Large intestine (tissue), 3 donors: ENCODE measurements around the gene GRM5. TPM values are rescaled to one million over a fixed set of nuclear protein-coding genes. Genes with fewer than 3 reads are reported as not detected.
"Not testable (repeated sequence)": the region's sequence is repeated elsewhere in the genome, so short reads cannot be mapped to it uniquely, and the experiment has no call there.

Source experiments
- DNase-seq, 2 donors: peaks; one replicate each; pipeline versions ENCODE4 v3.0.0 to v3.0.0-alpha.2; 2013
- H3K27ac ChIP-seq: one replicate; pipeline ENCODE4 v1.5.1; 2013; ENCODE audit warnings: low read length
- H3K27me3 ChIP-seq: 2 replicates; pipeline ENCODE4 v1.6.1; 2013; ENCODE audit warnings: low read length; ENCODE audit not compliant: control insufficient read depth, insufficient read depth
- H3K36me3 ChIP-seq: 2 replicates; pipeline ENCODE4 v1.6.1; 2013; ENCODE audit warnings: low read length; ENCODE audit not compliant: control insufficient read depth, insufficient read depth
- H3K4me1 ChIP-seq: one replicate; pipeline ENCODE4 v1.6.1; 2013; ENCODE audit warnings: low read length; ENCODE audit not compliant: control insufficient read depth, insufficient read depth
- H3K4me3 ChIP-seq: one replicate; pipeline ENCODE4 v1.5.1; 2013; ENCODE audit warnings: low read length
- H3K9me3 ChIP-seq: one replicate; pipeline ENCODE4 v1.6.1; 2013; ENCODE audit warnings: mild to moderate bottlenecking, low read depth, low read length, moderate library complexity; ENCODE audit not compliant: control insufficient read depth
- WGBS: methylation state at CpG from one replicate; pipeline ENCODE4 v1.1.5; 2013; ENCODE audit warnings: low lambda C conversion rate; ENCODE audit not compliant: insufficient coverage; 5-methylcytosine and 5-hydroxymethylcytosine counted together
- polyA plus RNA-seq: library from polyadenylated mRNA; unstranded; fragments of 120-200 nt; gene quantifications from one replicate; pipeline ENCODE4 v1.2.1, GENCODE V29; 2013

Gene GRM5
- polyA plus RNA-seq, 1 donor: 0.06 TPM

DNA sequence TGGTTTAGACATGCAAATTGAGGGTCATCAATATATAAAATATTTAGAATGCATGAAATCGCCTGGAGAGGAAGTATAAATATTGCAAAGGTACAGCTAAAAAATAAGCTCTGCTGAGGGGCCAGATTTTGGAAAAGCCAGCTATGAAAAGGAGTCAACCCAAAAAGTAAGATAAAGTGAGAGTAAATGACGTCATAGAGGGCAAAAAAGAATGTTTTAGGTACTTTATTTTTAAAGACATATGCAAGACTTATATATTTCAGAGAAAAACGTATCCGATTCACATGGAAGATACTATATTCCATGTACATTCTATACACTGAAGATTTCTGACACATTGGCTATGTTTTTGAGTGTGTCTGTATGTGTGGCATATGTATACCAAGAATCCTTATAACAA, 13.6 kb downstream of the GRM5 start:
- H3K27ac ChIP-seq: no peak overlapping the region
- no peak for DNase-seq
- no peaks in the 10 kb centered on the region for H3K9me3 ChIP-seq
- H3K27me3 ChIP-seq: no peaks in the 10 kb centered on the region
- 71% methylated on average over 2 of the region's 4 CpGs for WGBS
- no peaks in the 10 kb centered on the region for H3K4me1 ChIP-seq
- H3K36me3 ChIP-seq: no peaks in the 10 kb centered on the region
- H3K4me3 ChIP-seq: no peak overlapping the region

DNA sequence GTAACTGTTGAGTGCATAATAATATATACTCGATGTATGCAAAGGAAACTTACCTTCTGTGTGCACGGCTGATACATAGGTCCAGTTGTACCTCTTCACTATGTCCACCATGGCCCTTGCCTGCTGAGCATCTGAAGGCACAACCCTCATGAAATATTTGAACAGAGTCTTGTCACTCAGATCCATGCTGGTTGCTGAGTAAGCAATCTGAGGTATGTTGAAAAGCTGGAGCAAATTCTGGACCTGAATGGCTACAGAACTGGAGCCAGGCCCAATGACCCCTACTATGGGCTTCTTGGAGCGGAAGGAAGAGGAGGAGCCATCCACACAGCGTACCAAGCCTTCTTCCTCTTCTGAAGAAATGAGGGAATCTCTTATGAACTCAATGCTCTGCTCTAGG, 18.6 kb downstream of the GRM5 start:
- H3K36me3 ChIP-seq, H3K4me1 ChIP-seq, DNase-seq, H3K27ac ChIP-seq, H3K4me3 ChIP-seq, H3K27me3 ChIP-seq, H3K9me3 ChIP-seq: not testable (repeated sequence)
- no CpG with 5 or more reads among the region's 4 CpGs for WGBS

DNA sequence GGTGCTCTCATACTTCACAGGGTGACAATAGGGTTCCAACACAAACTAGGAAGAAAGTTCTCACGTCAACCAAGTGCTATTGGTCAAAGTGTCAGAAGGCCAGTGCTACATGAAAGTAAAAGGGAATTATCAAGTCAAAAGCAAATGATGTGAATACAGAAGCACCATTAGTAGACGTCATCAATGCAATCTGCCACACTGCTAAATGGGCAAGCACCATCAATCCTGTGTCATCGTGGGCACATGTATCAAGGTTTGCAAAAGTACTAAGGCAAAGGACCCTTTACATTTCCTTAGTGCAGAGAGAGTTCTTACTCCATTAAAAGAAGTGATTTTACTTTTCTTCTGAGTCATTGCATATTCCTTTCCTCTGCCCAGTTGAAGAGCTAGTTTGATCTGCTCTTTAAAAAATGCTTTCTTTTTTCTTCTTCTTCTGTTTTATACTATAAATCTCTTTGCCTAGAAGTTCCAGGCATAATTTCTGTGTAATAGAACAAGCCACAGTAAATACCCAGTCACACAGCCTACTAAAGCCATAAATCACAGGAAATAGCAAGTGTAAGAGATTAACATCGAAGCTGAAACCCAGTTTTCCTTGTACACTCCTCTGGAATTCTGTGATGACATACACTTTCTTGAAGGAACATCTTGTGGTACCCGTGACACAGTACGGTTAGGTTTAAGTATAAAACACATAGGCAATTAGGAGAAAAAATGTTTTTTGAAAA, 21.8 kb downstream of the GRM5 start:
- not testable (repeated sequence) for H3K4me3 ChIP-seq, H3K36me3 ChIP-seq, H3K4me1 ChIP-seq, DNase-seq, H3K27me3 ChIP-seq, H3K9me3 ChIP-seq, H3K27ac ChIP-seq
- WGBS: 100% methylated on average over 3 of the region's 6 CpGs

DNA sequence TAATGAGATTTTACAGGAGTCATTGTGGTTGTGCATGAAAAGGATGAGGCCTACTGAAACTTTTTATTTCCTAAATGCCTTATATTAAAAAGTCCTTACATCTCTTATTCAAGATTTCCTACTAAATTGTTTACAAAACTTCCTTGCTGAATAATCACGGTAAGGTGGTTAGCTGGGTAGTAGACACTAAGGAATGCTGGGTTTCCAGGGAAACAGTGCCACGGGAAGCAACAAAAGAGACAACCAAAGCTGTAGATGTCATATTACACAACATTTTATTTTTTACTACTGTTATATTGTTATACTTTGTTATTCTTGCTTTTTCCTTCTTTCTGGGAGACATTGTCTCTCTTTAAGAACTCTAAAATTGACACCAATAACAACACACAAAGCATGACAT, 36.1 kb downstream of the GRM5 start:
- H3K27ac ChIP-seq, H3K9me3 ChIP-seq, H3K27me3 ChIP-seq, H3K36me3 ChIP-seq, H3K4me1 ChIP-seq, DNase-seq, H3K4me3 ChIP-seq: not testable (repeated sequence)
- WGBS: no CpG with 5 or more reads among the region's 2 CpGs

DNA sequence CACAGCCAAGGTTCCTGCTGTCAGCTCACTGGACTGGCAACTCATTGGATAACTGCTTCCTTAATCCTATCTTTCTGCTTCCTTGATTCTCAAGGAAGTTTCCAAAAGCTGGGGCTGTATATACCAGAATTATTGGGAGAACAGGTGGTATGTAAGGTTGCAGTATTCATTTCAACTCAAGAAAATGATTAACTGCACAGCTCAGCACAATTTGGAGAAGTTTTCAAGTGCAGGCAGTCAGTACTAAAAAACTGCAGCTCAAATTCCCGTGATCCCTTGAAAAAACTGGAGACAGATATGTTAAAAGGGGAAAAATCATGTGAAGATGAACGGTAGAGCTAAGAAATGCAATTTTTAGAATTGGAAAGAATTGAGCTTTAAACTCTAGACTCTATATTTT, 44.4 kb downstream of the GRM5 start:
- DNase-seq: no peak
- H3K36me3 ChIP-seq: no peaks in the 10 kb centered on the region

DNA sequence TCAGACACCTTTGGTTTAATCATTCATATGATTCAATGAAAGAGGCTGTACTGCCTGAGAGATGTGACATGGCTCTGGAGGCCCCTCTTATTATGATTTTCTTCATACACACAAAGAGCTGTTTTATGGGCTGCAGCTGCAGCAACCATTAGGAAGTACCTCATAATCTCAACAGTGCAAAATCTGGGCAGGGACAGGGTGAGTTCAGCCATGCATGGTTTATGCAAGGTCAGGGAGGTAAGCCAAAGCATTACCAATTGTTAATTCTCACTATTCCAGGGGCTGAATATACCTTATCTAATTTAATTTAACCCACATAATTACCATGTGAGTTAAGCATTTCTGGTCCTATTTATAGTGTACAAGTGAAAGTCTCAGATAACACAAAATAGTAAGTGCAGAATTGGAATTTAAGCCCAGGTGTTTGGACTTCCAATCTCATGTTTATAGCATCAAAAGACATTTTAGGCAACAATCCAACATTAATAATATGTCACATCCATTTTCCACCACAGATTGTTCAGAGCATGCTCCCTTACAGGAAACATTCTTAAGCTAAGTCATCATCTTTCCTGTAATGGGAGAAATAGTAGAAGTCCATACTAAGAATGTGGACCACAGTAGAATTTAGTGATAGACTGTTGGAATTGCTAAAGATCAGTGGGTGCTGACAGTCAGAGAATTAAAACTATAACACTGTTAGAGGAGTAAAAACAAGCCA, 45.8 kb downstream of the GRM5 start:
- H3K4me1 ChIP-seq, H3K36me3 ChIP-seq, H3K4me3 ChIP-seq, DNase-seq, H3K9me3 ChIP-seq, H3K27me3 ChIP-seq, H3K27ac ChIP-seq: not testable (repeated sequence)

More for the DNA sequence above, 44.4 kb downstream of the GRM5 start:
- H3K27ac ChIP-seq: no peak overlapping the region
- no peaks in the 10 kb centered on the region for H3K9me3 ChIP-seq
- no peaks in the 10 kb centered on the region for H3K4me1 ChIP-seq
- 76% methylated on average over 2 of the region's 2 CpGs for WGBS
- H3K27me3 ChIP-seq: no peaks in the 10 kb centered on the region
- no peak overlapping the region for H3K4me3 ChIP-seq

DNA sequence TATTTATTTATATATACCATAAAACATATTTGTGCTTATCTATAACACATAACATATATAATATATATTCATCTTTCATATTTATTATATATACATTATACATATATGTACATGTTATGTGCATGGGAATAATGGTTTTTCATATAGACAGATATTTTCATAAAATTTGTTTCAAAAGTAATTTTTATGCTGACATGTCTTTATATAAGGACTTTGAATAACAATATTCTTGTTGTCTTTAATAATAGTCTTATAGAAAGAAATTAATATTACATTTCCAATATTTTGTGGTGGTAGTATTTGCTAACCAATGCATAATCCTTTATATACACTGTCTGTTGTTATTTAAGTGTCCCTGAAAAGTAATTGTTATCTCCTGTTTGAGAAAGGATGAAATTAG, 49.6 kb downstream of the GRM5 start:
- Histone ChIP-seq H3K36me3 (no peaks in the 10 kb centered on the region), H3K27ac (no peak overlapping the region), H3K9me3 (no peaks in the 10 kb centered on the region), H3K4me3 (no peak overlapping the region), H3K27me3 (no peaks in the 10 kb centered on the region), H3K4me1 (no peaks in the 10 kb centered on the region)
- DNase-seq: no peak

DNA sequence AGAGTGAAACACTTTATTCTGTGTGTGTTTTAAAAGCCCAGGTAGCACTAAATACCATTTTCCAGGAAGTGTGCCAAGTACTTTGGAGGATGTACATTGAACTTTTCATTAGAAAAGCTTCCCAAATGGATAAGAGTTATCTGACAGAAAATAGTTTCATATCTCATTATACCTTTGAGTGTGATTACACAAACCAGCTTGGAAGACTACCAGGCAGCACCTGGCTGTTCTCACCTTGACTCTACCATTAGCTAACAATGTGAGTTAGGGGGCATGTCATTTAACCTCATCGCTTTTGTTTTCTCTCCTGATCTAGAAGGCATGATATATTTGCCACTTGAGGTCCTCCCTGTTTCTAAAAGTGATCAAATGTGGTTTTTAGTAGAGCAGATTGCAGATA, 50.2 kb downstream of the GRM5 start:
- no peak for DNase-seq
- no peaks in the 10 kb centered on the region for H3K27me3 ChIP-seq
- 83% methylated on average over 1 of the region's 1 CpG for WGBS

DNA sequence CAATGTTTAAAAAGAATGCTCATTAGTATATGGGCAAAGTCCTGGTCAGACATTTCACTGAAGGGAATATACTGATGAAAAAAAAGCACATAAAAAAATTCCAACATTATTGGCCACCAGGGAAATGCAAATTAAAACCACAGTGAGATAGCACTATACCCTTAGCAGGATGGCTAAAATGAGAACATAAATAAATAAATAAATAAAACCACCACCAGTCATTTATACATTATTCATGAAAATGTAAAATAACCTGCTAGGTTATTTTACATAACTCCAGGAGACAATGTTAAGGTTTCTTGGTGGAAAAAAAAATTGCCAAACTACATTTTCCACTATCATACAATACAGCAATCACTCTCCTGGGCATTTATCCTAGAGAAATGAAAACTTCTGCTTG, 64.9 kb downstream of the GRM5 start:
- H3K27ac ChIP-seq, H3K9me3 ChIP-seq: not testable (repeated sequence)

More for the DNA sequence above, 50.2 kb downstream of the GRM5 start:
- Histone ChIP-seq H3K4me3 (no peak overlapping the region), H3K4me1 (no peaks in the 10 kb centered on the region), H3K36me3 (no peaks in the 10 kb centered on the region), H3K9me3 (no peaks in the 10 kb centered on the region), H3K27ac (no peak overlapping the region)

DNA sequence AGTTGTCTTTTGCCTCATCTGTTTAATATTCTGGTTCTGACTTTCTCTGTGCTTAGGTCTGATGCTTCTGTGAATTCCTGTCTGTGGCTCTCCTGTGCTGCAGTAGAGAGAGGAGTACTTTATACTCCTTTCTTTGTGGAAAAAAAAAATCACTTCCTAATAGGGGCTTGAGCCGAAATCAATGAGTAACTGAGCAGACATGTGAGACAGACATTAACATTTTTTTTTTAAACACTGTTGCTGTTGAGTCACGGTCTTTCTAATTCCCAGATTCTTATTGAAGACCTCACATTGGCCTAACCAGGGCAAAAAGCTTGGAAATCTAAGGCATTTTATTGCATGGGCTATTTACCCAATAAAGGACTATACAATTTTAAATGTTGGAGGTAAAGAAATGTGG, 86.1 kb downstream of the GRM5 start:
- H3K9me3 ChIP-seq: no peaks in the 10 kb centered on the region
- H3K27ac ChIP-seq: no peak overlapping the region
- no peaks in the 10 kb centered on the region for H3K27me3 ChIP-seq
- no peak for DNase-seq
- no peak overlapping the region for H3K4me3 ChIP-seq
- H3K36me3 ChIP-seq: no peaks in the 10 kb centered on the region
- WGBS: 20% methylated on average over 1 of the region's 2 CpGs
- H3K4me1 ChIP-seq: no peaks in the 10 kb centered on the region

More for the DNA sequence above, 64.9 kb downstream of the GRM5 start:
- not testable (repeated sequence) for H3K4me1 ChIP-seq, H3K4me3 ChIP-seq, H3K36me3 ChIP-seq, DNase-seq, H3K27me3 ChIP-seq

DNA sequence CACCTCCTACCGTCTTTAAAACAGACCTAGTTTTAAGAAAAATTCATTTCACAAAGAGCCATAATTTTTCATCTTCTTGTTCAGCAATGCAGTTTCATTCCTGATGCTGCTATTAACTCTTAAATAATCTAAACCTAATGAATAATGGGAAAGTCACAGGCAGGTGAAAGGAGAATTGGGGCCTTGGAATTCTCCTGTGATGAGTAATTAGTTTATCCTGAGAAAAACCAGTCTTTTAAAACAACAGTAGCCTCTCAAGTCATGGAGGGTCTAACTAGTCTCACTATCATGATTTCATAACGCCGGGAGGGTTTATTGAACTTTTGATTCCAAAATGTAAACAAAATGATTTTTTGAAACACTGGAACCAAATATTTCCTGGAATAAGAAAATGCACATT, 86.8 kb downstream of the GRM5 start:
- H3K4me1 ChIP-seq, H3K36me3 ChIP-seq, DNase-seq, H3K4me3 ChIP-seq, H3K9me3 ChIP-seq, H3K27me3 ChIP-seq, H3K27ac ChIP-seq: not testable (repeated sequence)
- WGBS: 82% methylated on average over 3 of the region's 3 CpGs
